A549 (cell line): ENCODE data around the gene AIG1. TPM values are rescaled to one million over a fixed set of nuclear protein-coding genes. Genes with fewer than 3 reads are reported as not detected.
A peak's percentile ranks its signal among the peaks of the same experiment; 100 is the strongest.
"Not testable (repeated sequence)": the region's sequence is repeated elsewhere in the genome, so short reads cannot be mapped to it uniquely, and the experiment has no call there.

ENCODE experiments used
- ATAC-seq, 2 experiments: fragments of 200-7000 bp in 1 of 2; fragments of >200 bp in 1 of 2; cut with Nextera tagmentation in 1 of 2; cut with Tn5 transposase in 1 of 2; 3 replicates each; pipeline versions ENCODE4 v1.8.0 to v1.9.1; 2018 to 2020; ENCODE audit warnings: mild to moderate bottlenecking in 1 of 2, moderate library complexity in 1 of 2
- CTCF ChIA-PET: fragments of 300-600 bp; sonication (Branson Sonifier 250); formaldehyde crosslinking; extraction: SDS; loops from one replicate; lab custom pipeline; 2021; ENCODE audit warnings: antibody characterized with exemption, inconsistent platforms; lab: Yijun Ruan, JAX
- POLR2A ChIA-PET: fragments of 350-600 bp; formaldehyde crosslinking; extraction: SDS; loops from one replicate; lab custom pipeline; 2021; ENCODE audit warnings: antibody characterized with exemption, inconsistent platforms; lab: Yijun Ruan, JAX
- DNase-seq, 2 experiments: peaks; one replicate each; pipeline versions ENCODE4 v3.0.0 to v3.0.0-alpha.2; 2011 to 2016; ENCODE audit warnings: low read depth in 1 of 2, low spot score in 1 of 2
- FAIRE-seq: peaks from 2 replicates; lab custom pipeline; 2011; peaks lifted over from hg19 to GRCh38; lab: Jason Lieb, UNC
- H3K27ac ChIP-seq, 2 experiments: fragments of >200 bp; sonication (Bioruptor Twin); formaldehyde crosslinking; 3 replicates each; pipeline ENCODE4 v1.5.1; 2016 to 2017
- H3K4me1 ChIP-seq: fragments of >200 bp; sonication (Bioruptor Twin); formaldehyde crosslinking; 3 replicates; pipeline ENCODE4 v1.6.1; 2016
- H3K4me2 ChIP-seq: fragments of >200 bp; sonication (Bioruptor Twin); formaldehyde crosslinking; 3 replicates; pipeline ENCODE4 v1.6.1; 2016
- H3K4me3 ChIP-seq: fragments of >200 bp; sonication (Bioruptor Twin); formaldehyde crosslinking; 3 replicates; pipeline ENCODE4 v1.5.1; 2016
- H3K9me3 ChIP-seq: fragments of >200 bp; sonication (Bioruptor Twin); formaldehyde crosslinking; 3 replicates; pipeline ENCODE4 v1.6.1; 2016
- CBX2 ChIP-seq: fragments of 200-600 bp; sonication (generic); IDR thresholded peaks from 2 replicates; pipeline ENCODE4 v1.6.1; 2016; ENCODE audit warnings: low read depth, mild to moderate bottlenecking, borderline replicate concordance
- EHMT2 ChIP-seq: fragments of 200-600 bp; sonication (generic); IDR thresholded peaks from 2 replicates; pipeline ENCODE4 v1.6.1; 2016; ENCODE audit warnings: antibody characterized with exemption, low read depth, mild to moderate bottlenecking, moderate library complexity
- EP300 ChIP-seq, 2 experiments: fragments of >200 bp; sonication (Bioruptor Twin); formaldehyde crosslinking; IDR thresholded peaks; 2 replicates in 1 of 2; 3 replicates in 1 of 2; pipeline ENCODE4 v1.6.1; 2016 to 2017
- KDM1A ChIP-seq: fragments of 200-600 bp; sonication (generic); IDR thresholded peaks from 2 replicates; pipeline ENCODE4 v1.6.1; 2016; ENCODE audit warnings: low read depth, mild to moderate bottlenecking
- MAFK ChIP-seq: fragments of 450-650 bp; IDR thresholded peaks from 2 replicates; pipeline ENCODE4 v1.6.1; 2014; ENCODE audit not compliant: partially characterized antibody
- MAZ ChIP-seq: fragments of 150-350 bp; IDR thresholded peaks from 2 replicates; pipeline ENCODE4 v1.6.1; 2014; ENCODE audit warnings: antibody characterized with exemption, low read depth, low read length, borderline replicate concordance
- RFX5 ChIP-seq: fragments of 450-650 bp; IDR thresholded peaks from 2 replicates; pipeline ENCODE4 v1.7.1; 2014; ENCODE audit warnings: antibody characterized with exemption, mild to moderate bottlenecking, moderate library complexity
- SREBF2 ChIP-seq: fragments of 450-650 bp; IDR thresholded peaks from 2 replicates; pipeline ENCODE4 v1.6.1; 2014; ENCODE audit warnings: mild to moderate bottlenecking, moderate library complexity
- ZFP36 ChIP-seq: fragments of 450-650 bp; IDR thresholded peaks from 2 replicates; pipeline ENCODE4 v1.6.1; 2014; ENCODE audit warnings: borderline replicate concordance; ENCODE audit not compliant: partially characterized antibody
- ZNF302 ChIP-seq: fragments of 250-450 bp; sonication (Bioruptor Pico); IDR thresholded peaks from 2 replicates; pipeline ENCODE4 v1.9.0; 2021; ENCODE audit warnings: inconsistent platforms, mild to moderate bottlenecking, moderate library complexity
- WGBS: methylation state at CpG from one replicate; pipeline ENCODE4 v1.1.6; 2017; ENCODE audit errors: missing lambda C conversion rate; 5-methylcytosine and 5-hydroxymethylcytosine counted together
- polyA plus RNA-seq, 4 experiments: library from polyadenylated mRNA; depleted of rRNA in 3 of 4; stranded (reverse); fragments of >200 nt; fragmentation: RNase III in 1 of 4; extraction: RNeasy Plus Mini Kit Qiagen cat#74134 plus additional on column Dnase treatment in 1 of 4; gene quantifications; 2 replicates in 3 of 4; 3 replicates in 1 of 4; pipeline ENCODE4 v1.2.3, GENCODE V29; 2011 to 2017
- TF ChIP-seq, protein P1 (sequence below): fragments of 450-650 bp; IDR thresholded peaks from 2 replicates; pipeline ENCODE4 v1.6.1; 2014; ENCODE audit warnings: antibody characterized with exemption
- TF ChIP-seq, protein P2 (sequence below): fragments of 200-600 bp; sonication (generic); IDR thresholded peaks from 2 replicates; pipeline ENCODE4 v1.6.1; 2016; ENCODE audit warnings: antibody characterized with exemption, mild to moderate bottlenecking, moderate library complexity
- TF ChIP-seq, protein P3 (sequence below): fragments of >200 bp; sonication (Bioruptor Twin); formaldehyde crosslinking; IDR thresholded peaks from 3 replicates; pipeline ENCODE4 v1.5.1; 2016
- TF ChIP-seq, protein P4 (sequence below): IDR thresholded peaks from 2 replicates; pipeline ENCODE4 v1.6.1; 2012

AIG1 gene
- polyA plus RNA-seq, 2 of the 4 experiments (the other 2 are of a cell fraction) = 29.5 to 38.3 TPM

DNA sequence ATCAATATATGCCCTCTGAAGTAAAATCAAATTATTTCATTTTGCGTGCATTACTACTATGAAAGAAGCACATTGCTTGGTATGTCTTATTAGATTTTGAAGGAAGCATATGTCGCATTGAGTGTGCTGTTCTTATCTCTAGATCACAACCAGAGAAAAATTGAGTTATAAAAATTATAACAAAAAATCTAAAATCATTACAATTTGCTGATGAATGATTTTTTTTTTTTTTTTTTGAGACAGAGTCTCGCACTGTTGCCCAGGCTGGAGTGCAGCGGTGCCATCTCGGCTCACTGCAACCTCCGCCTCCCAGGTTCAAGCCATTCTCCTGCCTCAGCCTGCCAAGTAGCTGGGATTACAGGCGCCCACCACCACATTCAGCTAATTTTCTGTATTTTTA lies 284.8 kb downstream of the AIG1 start:
- 85% methylated on average over 7 of the region's 7 CpGs for WGBS
- H3K27ac ChIP-seq, FAIRE-seq, H3K4me3 ChIP-seq, H3K4me2 ChIP-seq, DNase-seq, ATAC-seq, POLR2A ChIA-PET, H3K9me3 ChIP-seq, H3K4me1 ChIP-seq: not testable (repeated sequence)
- CTCF ChIA-PET = interaction anchor here (1.6 kb wide), 1 partner anchor 20 kb away, joined by 3 read pairs; no protein-coding TSS in a partner anchor
- peak; percentile 15 for TF ChIP-seq MAFK

DNA sequence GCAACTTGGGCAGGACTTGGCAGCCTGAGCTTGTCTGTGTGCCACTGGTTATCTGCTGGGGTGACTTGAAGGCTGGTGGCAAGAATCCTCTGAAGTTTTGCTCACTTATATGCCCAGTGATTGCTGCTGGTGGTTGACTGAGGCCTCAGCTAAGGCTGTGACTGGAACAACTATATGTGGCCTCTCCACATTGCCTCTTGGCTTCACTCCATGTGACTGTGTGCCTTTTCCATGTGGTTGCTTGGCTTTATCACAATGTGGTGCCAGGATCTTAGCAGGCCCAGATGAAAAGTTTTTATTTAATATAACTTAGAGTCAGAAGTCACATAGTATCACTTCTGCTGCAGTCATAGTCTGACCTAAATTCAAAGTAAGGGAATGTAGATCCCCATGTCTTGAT lies 285.3 kb downstream of the AIG1 start:
- no peak for TF ChIP-seq MAZ
- TF ChIP-seq, protein P1, sequence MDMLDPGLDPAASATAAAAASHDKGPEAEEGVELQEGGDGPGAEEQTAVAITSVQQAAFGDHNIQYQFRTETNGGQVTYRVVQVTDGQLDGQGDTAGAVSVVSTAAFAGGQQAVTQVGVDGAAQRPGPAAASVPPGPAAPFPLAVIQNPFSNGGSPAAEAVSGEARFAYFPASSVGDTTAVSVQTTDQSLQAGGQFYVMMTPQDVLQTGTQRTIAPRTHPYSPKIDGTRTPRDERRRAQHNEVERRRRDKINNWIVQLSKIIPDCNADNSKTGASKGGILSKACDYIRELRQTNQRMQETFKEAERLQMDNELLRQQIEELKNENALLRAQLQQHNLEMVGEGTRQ = no peak
- ChIA-PET CTCF (interaction anchor here (1.6 kb wide), 1 partner anchor 20 kb away, joined by 3 read pairs; no protein-coding TSS in a partner anchor), POLR2A (no interaction called here)
- no peak overlapping the region for H3K4me3 ChIP-seq
- H3K9me3 ChIP-seq = no peaks in the 10 kb centered on the region
- no peak overlapping the region for H3K27ac ChIP-seq
- ATAC-seq = no peak
- H3K4me2 ChIP-seq = no peak overlapping the region
- FAIRE-seq = no peak
- no peaks in the 10 kb centered on the region for H3K4me1 ChIP-seq
- no peak for DNase-seq

DNA sequence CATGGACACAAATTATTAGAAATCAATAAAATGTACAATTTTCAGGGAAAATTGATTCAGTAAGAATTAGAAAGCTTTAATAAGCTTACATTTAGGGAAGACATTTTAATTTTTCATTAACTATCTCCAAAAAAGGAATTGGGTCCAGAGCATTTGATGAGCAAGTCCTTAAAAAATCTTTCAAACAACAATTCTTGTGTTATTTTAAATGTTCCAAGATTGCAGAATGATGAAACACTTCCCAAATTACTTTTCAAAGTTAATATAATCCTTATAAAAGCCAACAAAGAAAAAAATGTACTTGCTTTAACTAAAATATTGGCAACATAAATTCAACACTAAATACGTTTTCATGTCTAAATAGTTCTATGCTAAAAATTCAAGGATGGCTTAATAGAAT lies 287.8 kb downstream of the AIG1 start:
- no peaks in the 10 kb centered on the region for H3K4me1 ChIP-seq
- no peak overlapping the region for H3K4me2 ChIP-seq
- ChIA-PET CTCF (no interaction called here), POLR2A (no interaction called here)
- TF ChIP-seq ZNF302 (CRISPR knock-in tag) (no peak), SREBF2 (no peak), KDM1A (no peak)
- TF ChIP-seq, protein P2, sequence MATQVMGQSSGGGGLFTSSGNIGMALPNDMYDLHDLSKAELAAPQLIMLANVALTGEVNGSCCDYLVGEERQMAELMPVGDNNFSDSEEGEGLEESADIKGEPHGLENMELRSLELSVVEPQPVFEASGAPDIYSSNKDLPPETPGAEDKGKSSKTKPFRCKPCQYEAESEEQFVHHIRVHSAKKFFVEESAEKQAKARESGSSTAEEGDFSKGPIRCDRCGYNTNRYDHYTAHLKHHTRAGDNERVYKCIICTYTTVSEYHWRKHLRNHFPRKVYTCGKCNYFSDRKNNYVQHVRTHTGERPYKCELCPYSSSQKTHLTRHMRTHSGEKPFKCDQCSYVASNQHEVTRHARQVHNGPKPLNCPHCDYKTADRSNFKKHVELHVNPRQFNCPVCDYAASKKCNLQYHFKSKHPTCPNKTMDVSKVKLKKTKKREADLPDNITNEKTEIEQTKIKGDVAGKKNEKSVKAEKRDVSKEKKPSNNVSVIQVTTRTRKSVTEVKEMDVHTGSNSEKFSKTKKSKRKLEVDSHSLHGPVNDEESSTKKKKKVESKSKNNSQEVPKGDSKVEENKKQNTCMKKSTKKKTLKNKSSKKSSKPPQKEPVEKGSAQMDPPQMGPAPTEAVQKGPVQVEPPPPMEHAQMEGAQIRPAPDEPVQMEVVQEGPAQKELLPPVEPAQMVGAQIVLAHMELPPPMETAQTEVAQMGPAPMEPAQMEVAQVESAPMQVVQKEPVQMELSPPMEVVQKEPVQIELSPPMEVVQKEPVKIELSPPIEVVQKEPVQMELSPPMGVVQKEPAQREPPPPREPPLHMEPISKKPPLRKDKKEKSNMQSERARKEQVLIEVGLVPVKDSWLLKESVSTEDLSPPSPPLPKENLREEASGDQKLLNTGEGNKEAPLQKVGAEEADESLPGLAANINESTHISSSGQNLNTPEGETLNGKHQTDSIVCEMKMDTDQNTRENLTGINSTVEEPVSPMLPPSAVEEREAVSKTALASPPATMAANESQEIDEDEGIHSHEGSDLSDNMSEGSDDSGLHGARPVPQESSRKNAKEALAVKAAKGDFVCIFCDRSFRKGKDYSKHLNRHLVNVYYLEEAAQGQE = no peak
- TF ChIP-seq, protein P3, sequence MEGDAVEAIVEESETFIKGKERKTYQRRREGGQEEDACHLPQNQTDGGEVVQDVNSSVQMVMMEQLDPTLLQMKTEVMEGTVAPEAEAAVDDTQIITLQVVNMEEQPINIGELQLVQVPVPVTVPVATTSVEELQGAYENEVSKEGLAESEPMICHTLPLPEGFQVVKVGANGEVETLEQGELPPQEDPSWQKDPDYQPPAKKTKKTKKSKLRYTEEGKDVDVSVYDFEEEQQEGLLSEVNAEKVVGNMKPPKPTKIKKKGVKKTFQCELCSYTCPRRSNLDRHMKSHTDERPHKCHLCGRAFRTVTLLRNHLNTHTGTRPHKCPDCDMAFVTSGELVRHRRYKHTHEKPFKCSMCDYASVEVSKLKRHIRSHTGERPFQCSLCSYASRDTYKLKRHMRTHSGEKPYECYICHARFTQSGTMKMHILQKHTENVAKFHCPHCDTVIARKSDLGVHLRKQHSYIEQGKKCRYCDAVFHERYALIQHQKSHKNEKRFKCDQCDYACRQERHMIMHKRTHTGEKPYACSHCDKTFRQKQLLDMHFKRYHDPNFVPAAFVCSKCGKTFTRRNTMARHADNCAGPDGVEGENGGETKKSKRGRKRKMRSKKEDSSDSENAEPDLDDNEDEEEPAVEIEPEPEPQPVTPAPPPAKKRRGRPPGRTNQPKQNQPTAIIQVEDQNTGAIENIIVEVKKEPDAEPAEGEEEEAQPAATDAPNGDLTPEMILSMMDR = no peak
- WGBS = 21% methylated on average over 1 of the region's 1 CpG
- FAIRE-seq = no peak
- DNase-seq = no peak
- no peak overlapping the region for H3K4me3 ChIP-seq
- H3K9me3 ChIP-seq = no peaks in the 10 kb centered on the region
- no peak for ATAC-seq
- no peak overlapping the region for H3K27ac ChIP-seq

DNA sequence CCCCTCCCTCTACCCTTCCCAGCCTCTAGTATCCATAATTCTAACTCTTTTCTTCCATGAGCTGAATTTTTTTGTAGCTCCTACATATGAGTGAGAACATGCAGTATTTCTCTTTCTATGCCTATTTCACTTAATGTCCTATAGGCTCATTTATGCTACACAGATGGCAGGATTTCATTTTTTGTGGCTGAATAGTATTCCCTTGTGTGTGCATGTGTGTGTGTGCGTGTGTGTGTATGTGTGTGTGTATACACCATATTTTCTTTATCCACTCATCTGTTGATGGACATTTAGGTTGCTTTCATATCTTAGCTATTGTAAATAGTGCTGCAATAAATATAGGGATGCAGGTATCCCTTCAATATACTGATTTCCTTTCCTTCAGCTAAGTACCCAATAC lies 288.8 kb downstream of the AIG1 start:
- ATAC-seq (no peak), FAIRE-seq (no peak), DNase-seq (no peak)
- WGBS = 90% methylated on average over 1 of the region's 1 CpG
- H3K4me2 ChIP-seq = no peak overlapping the region
- H3K4me3 ChIP-seq = no peak overlapping the region
- no peaks in the 10 kb centered on the region for H3K4me1 ChIP-seq
- no peaks in the 10 kb centered on the region for H3K9me3 ChIP-seq
- H3K27ac ChIP-seq = no peak overlapping the region
- ChIA-PET POLR2A (no interaction called here), CTCF (no interaction called here)
- TF ChIP-seq RFX5 (no peak), KDM1A (no peak), EHMT2 (no peak), CBX2 (no peak), ZFP36 (no peak), EP300 (IDR thresholded peaks at IDR 0.05) (no peak)
- TF ChIP-seq, protein P4, sequence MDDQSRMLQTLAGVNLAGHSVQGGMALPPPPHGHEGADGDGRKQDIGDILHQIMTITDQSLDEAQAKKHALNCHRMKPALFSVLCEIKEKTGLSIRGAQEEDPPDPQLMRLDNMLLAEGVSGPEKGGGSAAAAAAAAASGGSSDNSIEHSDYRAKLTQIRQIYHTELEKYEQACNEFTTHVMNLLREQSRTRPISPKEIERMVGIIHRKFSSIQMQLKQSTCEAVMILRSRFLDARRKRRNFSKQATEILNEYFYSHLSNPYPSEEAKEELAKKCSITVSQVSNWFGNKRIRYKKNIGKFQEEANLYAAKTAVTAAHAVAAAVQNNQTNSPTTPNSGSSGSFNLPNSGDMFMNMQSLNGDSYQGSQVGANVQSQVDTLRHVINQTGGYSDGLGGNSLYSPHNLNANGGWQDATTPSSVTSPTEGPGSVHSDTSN = no peak
